Measurements from ENCODE around the gene CHGA. TPM values are rescaled to one million over a fixed set of nuclear protein-coding genes. Genes with fewer than 3 reads are reported as not detected.

Gene CHGA
- total RNA-seq, 2 donors from 2014 or later = 40.5 to 55.7 TPM

- no peak for TF ChIP-seq POLR2A (IDR thresholded peaks at IDR 0.05)
- TF ChIP-seq POLR2AphosphoS5 (IDR thresholded peaks at IDR 0.05) = no peak
- no peak for TF ChIP-seq CTCF (IDR thresholded peaks at IDR 0.05)
- DNase-seq (ENCODE audit: low spot score) = no peak
- WGBS = 93% methylated on average over 2 of the region's 2 CpGs
- Histone ChIP-seq H3K9me3 (no peaks in the 10 kb centered on the region), H3K4me1 (replicated peaks) (peaks cover 17% of the 10 kb centered on the region), H3K27ac (no peak overlapping the region), H3K4me3 (no peak overlapping the region), H3K36me3 (no peaks in the 10 kb centered on the region), H3K27me3 (replicated peaks; ENCODE audit: insufficient read depth) (no peaks in the 10 kb centered on the region)
- intact Hi-C loops (cut with DNase I) = no loop called here
These were observed 53.3 kb downstream of the CHGA start for GRCh38 chr14:92976268-92976667.

- Histone ChIP-seq H3K4me3 (no peak overlapping the region), H3K9me3 (no peaks in the 10 kb centered on the region), H3K27me3 (replicated peaks; ENCODE audit: insufficient read depth) (no peaks in the 10 kb centered on the region), H3K36me3 (no peaks in the 10 kb centered on the region), H3K4me1 (replicated peaks) (peaks cover 6% of the 10 kb centered on the region), H3K27ac (no peak overlapping the region)
- no peak for TF ChIP-seq POLR2A (IDR thresholded peaks at IDR 0.05)
- TF ChIP-seq POLR2AphosphoS5 (IDR thresholded peaks at IDR 0.05) = no peak
- no peak for TF ChIP-seq CTCF (IDR thresholded peaks at IDR 0.05)
- DNase-seq (ENCODE audit: low spot score) = no peak
- 87% methylated on average over 4 of the region's 4 CpGs for WGBS
- intact Hi-C loops (cut with DNase I) = no loop called here
These were observed 55.5 kb downstream of the CHGA start for GRCh38 chr14:92978229-92979021.

- DNase-seq (ENCODE audit: low spot score) = no peak
- 94% methylated on average over 4 of the region's 4 CpGs for WGBS
- intact Hi-C loops (cut with DNase I) = no loop called here
These were observed 57.9 kb downstream of the CHGA start for GRCh38 chr14:92980866-92981265.

GRCh38 chr14:92981726-92982125, 58.8 kb downstream of the CHGA start:
- Histone ChIP-seq H3K27me3 (replicated peaks; ENCODE audit: insufficient read depth) (no peaks in the 10 kb centered on the region), H3K27ac (no peak overlapping the region), H3K4me1 (replicated peaks) (no peaks in the 10 kb centered on the region), H3K36me3 (no peaks in the 10 kb centered on the region), H3K4me3 (no peak overlapping the region), H3K9me3 (no peaks in the 10 kb centered on the region)
- TF ChIP-seq CTCF (IDR thresholded peaks at IDR 0.05) (no peak), POLR2AphosphoS5 (IDR thresholded peaks at IDR 0.05) (no peak), POLR2A (IDR thresholded peaks at IDR 0.05) (no peak)
- intact Hi-C loops (cut with DNase I) = no loop called here
- WGBS = 95% methylated on average over 8 of the region's 8 CpGs
- DNase-seq (ENCODE audit: low spot score) = no peak

More at GRCh38 chr14:92980866-92981265, 57.9 kb downstream of the CHGA start:
- no peak overlapping the region for H3K27ac ChIP-seq
- no peak overlapping the region for H3K4me3 ChIP-seq
- no peak for TF ChIP-seq CTCF (IDR thresholded peaks at IDR 0.05)
- TF ChIP-seq POLR2AphosphoS5 (IDR thresholded peaks at IDR 0.05) = no peak
- no peak for TF ChIP-seq POLR2A (IDR thresholded peaks at IDR 0.05)
- no peaks in the 10 kb centered on the region for H3K27me3 ChIP-seq (replicated peaks; ENCODE audit: insufficient read depth)
- H3K9me3 ChIP-seq = no peaks in the 10 kb centered on the region
- H3K4me1 ChIP-seq (replicated peaks) = no peaks in the 10 kb centered on the region
- H3K36me3 ChIP-seq = no peaks in the 10 kb centered on the region

- Histone ChIP-seq H3K36me3 (no peaks in the 10 kb centered on the region), H3K4me1 (replicated peaks) (peaks cover 4% of the 10 kb centered on the region), H3K27me3 (replicated peaks; ENCODE audit: insufficient read depth) (no peaks in the 10 kb centered on the region), H3K4me3 (no peak overlapping the region), H3K27ac (no peak overlapping the region), H3K9me3 (no peaks in the 10 kb centered on the region)
- no peak for DNase-seq (ENCODE audit: low spot score)
- intact Hi-C loops (cut with DNase I) = no loop called here
- TF ChIP-seq POLR2A (IDR thresholded peaks at IDR 0.05) (no peak), POLR2AphosphoS5 (IDR thresholded peaks at IDR 0.05) (no peak), CTCF (IDR thresholded peaks at IDR 0.05) (no peak)
- WGBS = 80% methylated on average over 8 of the region's 8 CpGs
These were observed 60.0 kb downstream of the CHGA start for GRCh38 chr14:92982956-92983355.

All from prostate gland (tissue), 2 donors.